Fibroblast of villous mesenchyme (primary cell): ENCODE results near the gene ARID1A. TPM values are rescaled to one million over a fixed set of nuclear protein-coding genes. Genes with fewer than 3 reads are reported as not detected.

Experiments
- DNase-seq: peaks from one replicate; pipeline ENCODE4 v3.0.0-alpha.2; 2010; ENCODE audit warnings: low read depth
- H3K4me3 ChIP-seq: 2 replicates; pipeline ENCODE4 v1.5.1; 2011; ENCODE audit warnings: low read depth, mild to moderate bottlenecking, low read length
- CTCF ChIP-seq: IDR thresholded peaks from 2 replicates; pipeline ENCODE4 v1.5.1; 2012; ENCODE audit warnings: low read depth, mild to moderate bottlenecking, low read length; ENCODE audit not compliant: insufficient read depth
- total RNA-seq: library from RNA; depleted of rRNA; stranded (reverse); fragments of >200 nt; gene quantifications from 2 replicates; pipeline ENCODE4 v1.2.3, GENCODE V29; 2012

ARID1A gene
- total RNA-seq, 1 donor: 31.1 TPM

GRCh38 chr1:26693599-26694572, 1.9 kb upstream of the ARID1A start:
- H3K4me3 ChIP-seq: peak overlapping the region; percentile 71
- peak; percentile 74 for DNase-seq
- TF ChIP-seq CTCF: no peak

- peak overlapping the region; percentile 80 for H3K4me3 ChIP-seq
- no peak for TF ChIP-seq CTCF
- no peak for DNase-seq
Observed at GRCh38 chr1:26694638-26695355, 1.0 kb upstream of the ARID1A start.

- TF ChIP-seq CTCF: no peak
- DNase-seq: no peak
- peak overlapping the region; percentile 80 for H3K4me3 ChIP-seq
Observed at GRCh38 chr1:26696119-26696653, 371 bp downstream of the ARID1A start.

GRCh38 chr1:26696654-26697430, 1.0 kb downstream of the ARID1A start:
- peak overlapping the region; percentile 80 for H3K4me3 ChIP-seq
- no peak for DNase-seq
- TF ChIP-seq CTCF: no peak

GRCh38 chr1:26697431-26697977, 1.7 kb downstream of the ARID1A start:
- H3K4me3 ChIP-seq: peak overlapping the region; percentile 80
- no peak for DNase-seq
- no peak for TF ChIP-seq CTCF
